SK-N-MC (cell line): ENCODE results near the gene RSF1.

ENCODE experiments used
- EZH2 ChIP-seq: fragments of 200-600 bp; sonication (generic); IDR thresholded peaks from one replicate; pipeline ENCODE4 v1.6.1; 2017; ENCODE audit warnings: antibody characterized with exemption
- POLR2AphosphoS5 ChIP-seq: IDR thresholded peaks from 2 replicates; pipeline ENCODE4 v1.6.1; 2012; ENCODE audit warnings: mild to moderate bottlenecking, low read depth, low read length, borderline replicate concordance

- TF ChIP-seq EZH2 (no peak), POLR2AphosphoS5 (no peak)
These were observed 72.3 kb downstream of the RSF1 start for GRCh38 chr11:77748266-77748665.
